Activated CD4-positive, alpha-beta memory T cell treated with anti-CD3 and anti-CD28 coated beads, Interleukin-2, amount 10 ng/mL, durations not matched to agents 7 days and 5 days (primary cell): ENCODE results near the gene ANXA3. TPM values are rescaled to one million over a fixed set of nuclear protein-coding genes. Genes with fewer than 3 reads are reported as not detected.

ENCODE experiments used
- CTCF ChIA-PET: fragments of 350-600 bp; sonication (Branson Sonifier 250); formaldehyde crosslinking; loops from one replicate; lab custom pipeline; 2021; ENCODE audit warnings: antibody characterized with exemption, inconsistent platforms; lab: Charles Lee
- POLR2A ChIA-PET: fragments of 350-600 bp; sonication (Branson Sonifier 250); formaldehyde crosslinking; loops from one replicate; lab custom pipeline; 2021; ENCODE audit warnings: antibody characterized with exemption; lab: Charles Lee
- DNase-seq: peaks from one replicate; pipeline ENCODE4 v3.0.0-alpha.2; 2020
- H3K27ac Mint-ChIP-seq: one replicate; pipeline ENCODE4 v1.8.0; 2021; ENCODE audit warnings: mild to moderate bottlenecking, mixed read lengths
- H3K27me3 Mint-ChIP-seq: one replicate; pipeline ENCODE4 v1.8.0; 2021; ENCODE audit warnings: mixed read lengths
- H3K36me3 Mint-ChIP-seq: one replicate; pipeline ENCODE4 v1.8.0; 2021; ENCODE audit warnings: low read depth, mixed read lengths
- H3K4me1 Mint-ChIP-seq: one replicate; pipeline ENCODE4 v1.8.0; 2021; ENCODE audit warnings: mixed read lengths
- H3K4me3 Mint-ChIP-seq: one replicate; pipeline ENCODE4 v1.8.0; 2021; ENCODE audit warnings: mild to moderate bottlenecking, mixed read lengths
- H3K9me3 Mint-ChIP-seq: one replicate; pipeline ENCODE4 v1.8.0; 2021; ENCODE audit warnings: mixed read lengths
- total RNA-seq, 2 experiments: library from RNA; stranded (reverse); gene quantifications; one replicate each; pipeline ENCODE4 v1.2.3, GENCODE V29; 2021

ANXA3 gene
- total RNA-seq, 2 experiments from 2014 or later = 0.38 TPM

GRCh38 chr4:78568640-78569305, 17.2 kb downstream of the ANXA3 start:
- POLR2A ChIA-PET = interaction anchor here (0.6 kb wide), 1 partner anchor 10 kb away, joined by 4 read pairs; no protein-coding TSS in a partner anchor
- no peak for DNase-seq
- H3K36me3 Mint-ChIP-seq = no peaks in the 10 kb centered on the region
- no peaks in the 10 kb centered on the region for H3K4me1 Mint-ChIP-seq
- H3K27me3 Mint-ChIP-seq = peaks cover 18% of the 10 kb centered on the region
- CTCF ChIA-PET = no interaction called here
- no peak overlapping the region for H3K4me3 Mint-ChIP-seq
- H3K9me3 Mint-ChIP-seq = no peaks in the 10 kb centered on the region
- no peak overlapping the region for H3K27ac Mint-ChIP-seq

DNA sequence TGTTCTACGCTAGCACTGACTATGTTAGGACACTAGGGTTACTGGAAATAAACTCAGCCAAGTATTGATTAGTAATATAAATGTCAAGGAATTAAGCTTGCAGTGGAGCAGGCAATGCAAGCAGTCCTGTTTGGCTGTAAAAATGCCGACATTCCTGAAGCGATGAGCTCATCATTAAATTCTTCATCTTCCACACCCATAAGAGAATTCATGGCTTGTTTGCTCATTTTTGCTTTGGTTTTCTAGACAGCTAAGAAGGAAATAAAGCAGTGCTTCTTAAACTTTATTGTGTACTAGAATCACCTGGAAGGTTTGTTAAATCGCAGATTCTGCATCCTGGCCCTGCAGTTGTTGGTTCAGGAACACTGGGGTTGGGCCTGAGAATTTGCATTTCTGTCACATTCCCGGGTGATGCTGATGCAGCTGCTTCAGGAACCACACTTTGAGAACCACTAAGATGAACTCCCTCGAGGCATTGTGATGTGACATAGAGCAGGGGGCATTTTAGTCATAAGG, 17.8 kb downstream of the ANXA3 start:
- Mint-ChIP-seq H3K4me3 (no peak overlapping the region), H3K27ac (no peak overlapping the region), H3K4me1 (no peaks in the 10 kb centered on the region), H3K27me3 (peaks cover 20% of the 10 kb centered on the region), H3K9me3 (no peaks in the 10 kb centered on the region), H3K36me3 (no peaks in the 10 kb centered on the region)
- no peak for DNase-seq
- CTCF ChIA-PET = no interaction called here
- POLR2A ChIA-PET = interaction anchor here (0.6 kb wide), 1 partner anchor 11 kb away, joined by 4 read pairs; no protein-coding TSS in a partner anchor

GRCh38 chr4:78570117-78570516, 18.5 kb downstream of the ANXA3 start:
- ChIA-PET POLR2A (no interaction called here), CTCF (no interaction called here)
- H3K36me3 Mint-ChIP-seq = no peaks in the 10 kb centered on the region
- no peak overlapping the region for H3K27ac Mint-ChIP-seq
- peaks cover 21% of the 10 kb centered on the region for H3K27me3 Mint-ChIP-seq
- no peak overlapping the region for H3K4me3 Mint-ChIP-seq
- H3K4me1 Mint-ChIP-seq = no peaks in the 10 kb centered on the region
- H3K9me3 Mint-ChIP-seq = no peaks in the 10 kb centered on the region
- no peak for DNase-seq

DNA sequence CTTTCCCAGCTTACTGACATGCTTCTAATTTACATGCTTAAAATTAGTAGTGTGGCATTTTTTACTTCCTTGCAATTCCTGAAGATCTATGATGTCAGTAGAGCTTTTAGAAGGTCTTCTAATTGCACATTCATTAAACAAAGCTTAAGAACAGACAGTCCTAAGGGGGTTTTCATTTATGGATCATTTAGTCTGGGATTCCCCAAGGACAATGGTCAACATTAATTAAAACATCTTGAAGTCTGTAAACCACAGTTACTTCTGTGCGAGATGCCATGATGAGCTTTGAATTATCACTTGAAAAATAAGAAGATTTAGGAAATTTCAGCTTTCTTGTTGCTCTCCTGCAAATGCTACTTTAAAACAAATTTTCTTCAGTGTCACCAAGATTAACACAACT, 20.2 kb downstream of the ANXA3 start:
- DNase-seq = no peak
- ChIA-PET CTCF (no interaction called here), POLR2A (no interaction called here)
- H3K4me1 Mint-ChIP-seq = no peaks in the 10 kb centered on the region
- H3K4me3 Mint-ChIP-seq = no peak overlapping the region
- no peaks in the 10 kb centered on the region for H3K9me3 Mint-ChIP-seq
- no peak overlapping the region for H3K27ac Mint-ChIP-seq
- peaks cover 21% of the 10 kb centered on the region for H3K27me3 Mint-ChIP-seq
- no peaks in the 10 kb centered on the region for H3K36me3 Mint-ChIP-seq

DNA sequence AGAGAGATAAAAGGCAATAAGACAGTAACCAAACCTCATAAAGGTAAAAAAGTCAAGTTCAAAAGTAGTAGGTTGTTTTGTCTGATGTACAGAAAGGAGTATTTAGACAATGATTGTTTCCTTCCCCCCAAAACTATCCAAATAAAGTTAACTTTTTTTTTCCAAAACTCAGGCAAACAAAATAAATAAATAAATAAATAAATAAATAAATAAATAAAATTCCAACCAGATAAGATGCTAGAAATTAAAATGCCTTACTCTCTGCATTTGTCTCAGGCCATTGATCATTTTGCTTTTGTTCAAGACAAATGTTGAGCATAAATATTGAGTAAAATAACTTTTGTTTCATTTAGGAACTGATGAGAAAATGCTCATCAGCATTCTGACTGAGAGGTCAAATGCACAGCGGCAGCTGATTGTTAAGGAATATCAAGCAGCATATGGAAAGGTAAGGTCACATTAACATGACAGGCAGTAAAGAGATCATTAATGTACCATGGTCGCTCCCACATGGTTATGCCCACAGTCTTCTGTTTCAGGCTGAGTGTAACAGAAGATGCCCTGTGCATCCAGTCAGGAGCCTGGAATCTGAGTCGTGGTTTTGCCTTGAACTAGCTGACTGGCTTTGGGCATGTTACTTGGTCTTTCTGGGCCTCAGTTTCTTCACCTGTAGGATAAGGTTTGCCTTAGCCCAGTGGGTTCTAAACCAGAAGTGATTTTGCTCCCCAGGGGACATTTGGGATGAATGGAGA, 27.3 kb downstream of the ANXA3 start:
- Mint-ChIP-seq H3K4me3 (no peak overlapping the region), H3K36me3 (no peaks in the 10 kb centered on the region), H3K27ac (no peak overlapping the region), H3K27me3 (peaks cover 17% of the 10 kb centered on the region), H3K4me1 (no peaks in the 10 kb centered on the region), H3K9me3 (no peaks in the 10 kb centered on the region)
- ChIA-PET CTCF (no interaction called here), POLR2A (no interaction called here)
- DNase-seq = no peak

GRCh38 chr4:78581618-78582017, 30.0 kb downstream of the ANXA3 start:
- H3K27me3 Mint-ChIP-seq = peaks cover 11% of the 10 kb centered on the region
- no peak for DNase-seq
- H3K36me3 Mint-ChIP-seq = no peaks in the 10 kb centered on the region
- H3K4me3 Mint-ChIP-seq = no peak overlapping the region
- H3K27ac Mint-ChIP-seq = no peak overlapping the region
- POLR2A ChIA-PET = no interaction called here
- CTCF ChIA-PET = no interaction called here
- no peaks in the 10 kb centered on the region for H3K9me3 Mint-ChIP-seq
- no peaks in the 10 kb centered on the region for H3K4me1 Mint-ChIP-seq

- Mint-ChIP-seq H3K4me3 (no peak overlapping the region), H3K27ac (no peak overlapping the region), H3K36me3 (no peaks in the 10 kb centered on the region), H3K4me1 (no peaks in the 10 kb centered on the region), H3K27me3 (peaks cover 16% of the 10 kb centered on the region), H3K9me3 (no peaks in the 10 kb centered on the region)
- CTCF ChIA-PET = no interaction called here
- no peak for DNase-seq
- POLR2A ChIA-PET = no interaction called here
Measured at GRCh38 chr4:78584863-78585547, 33.4 kb downstream of the ANXA3 start.

- H3K27me3 Mint-ChIP-seq = peaks cover 15% of the 10 kb centered on the region
- H3K9me3 Mint-ChIP-seq = no peaks in the 10 kb centered on the region
- no peaks in the 10 kb centered on the region for H3K4me1 Mint-ChIP-seq
- H3K36me3 Mint-ChIP-seq = no peaks in the 10 kb centered on the region
- POLR2A ChIA-PET = no interaction called here
- H3K4me3 Mint-ChIP-seq = no peak overlapping the region
- CTCF ChIA-PET = no interaction called here
- DNase-seq = no peak
- H3K27ac Mint-ChIP-seq = no peak overlapping the region
Measured at GRCh38 chr4:78585633-78586032, 34.1 kb downstream of the ANXA3 start.

GRCh38 chr4:78588894-78589545, 37.5 kb downstream of the ANXA3 start:
- DNase-seq = no peak
- CTCF ChIA-PET = no interaction called here
- Mint-ChIP-seq H3K36me3 (no peaks in the 10 kb centered on the region), H3K9me3 (no peaks in the 10 kb centered on the region), H3K27ac (no peak overlapping the region), H3K27me3 (peaks cover 11% of the 10 kb centered on the region), H3K4me3 (no peak overlapping the region), H3K4me1 (no peaks in the 10 kb centered on the region)
- POLR2A ChIA-PET = no interaction called here

- H3K27me3 Mint-ChIP-seq = peaks cover 17% of the 10 kb centered on the region
Measured at GRCh38 chr4:78591404-78591803, 39.8 kb downstream of the ANXA3 start.

DNA sequence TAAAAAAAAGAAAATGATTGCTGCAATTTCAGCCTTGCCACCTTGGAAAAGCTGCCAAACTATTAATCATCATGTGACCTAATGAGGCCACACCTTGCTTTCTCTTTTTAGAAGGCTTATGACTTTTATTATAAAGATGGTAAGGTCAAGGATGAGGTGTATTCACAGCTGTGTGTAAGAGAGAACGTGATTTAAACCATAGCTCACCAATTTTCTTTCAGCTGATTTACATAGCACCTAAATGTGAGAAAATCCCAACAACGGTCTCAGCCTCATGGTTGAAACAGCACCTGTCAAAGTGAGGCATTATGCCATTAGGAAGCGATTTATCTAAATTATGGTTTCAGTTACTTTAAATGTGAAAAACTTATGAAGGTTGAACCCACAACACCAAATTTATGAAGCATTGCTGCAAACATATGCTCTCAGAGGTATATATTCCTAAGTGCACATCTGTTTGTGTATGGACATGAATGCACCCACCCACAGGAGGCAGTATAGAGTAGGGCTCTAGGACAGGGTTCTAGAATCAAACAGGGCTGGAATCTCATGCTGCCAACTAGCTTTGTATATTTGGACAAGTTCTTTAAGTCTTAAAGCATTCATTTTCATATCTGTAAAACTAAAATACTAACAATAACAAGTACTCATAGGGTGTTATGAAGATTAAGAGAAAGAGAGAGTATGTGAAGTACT, 40.7 kb downstream of the ANXA3 start:
- H3K27me3 Mint-ChIP-seq = peaks cover 17% of the 10 kb centered on the region

More at GRCh38 chr4:78591404-78591803, 39.8 kb downstream of the ANXA3 start:
- CTCF ChIA-PET = no interaction called here
- H3K36me3 Mint-ChIP-seq = no peaks in the 10 kb centered on the region
- no peaks in the 10 kb centered on the region for H3K9me3 Mint-ChIP-seq
- no peak for DNase-seq
- POLR2A ChIA-PET = no interaction called here
- H3K4me1 Mint-ChIP-seq = no peaks in the 10 kb centered on the region
- no peak overlapping the region for H3K4me3 Mint-ChIP-seq
- no peak overlapping the region for H3K27ac Mint-ChIP-seq

DNA sequence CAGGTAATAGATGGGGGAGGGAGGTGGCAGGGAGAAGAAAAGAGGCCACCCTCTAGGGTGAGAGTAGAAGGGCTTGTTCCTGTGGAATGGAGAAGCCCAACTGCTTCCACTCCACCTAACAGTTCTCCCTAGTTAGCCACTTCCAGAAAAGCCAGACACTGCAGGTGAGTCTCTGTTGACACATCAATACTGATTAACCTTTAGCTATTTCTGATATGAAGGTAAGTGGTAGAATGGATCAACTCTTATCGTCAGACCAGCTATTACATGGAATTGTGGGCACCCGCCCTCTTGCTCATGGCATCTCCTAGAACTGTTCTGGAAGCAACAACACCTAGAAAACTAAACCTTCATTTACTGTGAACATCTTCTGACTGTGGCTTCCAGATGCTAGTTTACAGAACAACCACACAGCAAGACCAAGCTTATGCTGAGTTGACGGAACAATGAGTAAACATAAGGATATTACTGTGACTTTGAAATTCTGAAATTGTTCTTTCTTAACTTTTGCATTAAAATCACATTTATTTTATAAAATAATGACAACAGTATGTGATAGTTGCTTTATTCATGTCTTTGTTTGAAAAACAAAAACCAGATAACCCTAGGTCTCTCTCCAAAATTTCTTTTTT, 44.7 kb downstream of the ANXA3 start:
- peaks cover 16% of the 10 kb centered on the region for H3K27me3 Mint-ChIP-seq
- no peaks in the 10 kb centered on the region for H3K9me3 Mint-ChIP-seq
- CTCF ChIA-PET = no interaction called here

More for the DNA sequence above, 40.7 kb downstream of the ANXA3 start:
- POLR2A ChIA-PET = no interaction called here
- no peaks in the 10 kb centered on the region for H3K36me3 Mint-ChIP-seq
- no peak for DNase-seq
- no peaks in the 10 kb centered on the region for H3K4me1 Mint-ChIP-seq
- no peaks in the 10 kb centered on the region for H3K9me3 Mint-ChIP-seq
- CTCF ChIA-PET = no interaction called here
- no peak overlapping the region for H3K4me3 Mint-ChIP-seq
- H3K27ac Mint-ChIP-seq = no peak overlapping the region

More for the DNA sequence above, 44.7 kb downstream of the ANXA3 start:
- H3K27ac Mint-ChIP-seq = no peak overlapping the region
- no peak for DNase-seq
- no peaks in the 10 kb centered on the region for H3K4me1 Mint-ChIP-seq
- no peaks in the 10 kb centered on the region for H3K36me3 Mint-ChIP-seq
- no peak overlapping the region for H3K4me3 Mint-ChIP-seq
- POLR2A ChIA-PET = no interaction called here
